ENCODE data around the gene ZNF181. TPM values are rescaled to one million over a fixed set of nuclear protein-coding genes. Genes with fewer than 3 reads are reported as not detected.
A peak's percentile ranks its signal among the peaks of the same experiment; 100 is the strongest.

Gene ZNF181
- total RNA-seq, 1 experiment from 2014 or later, result 9.0 TPM

GRCh38 chr19:34734537-34735103 is 577 bp downstream of the ZNF181 start:
- Mint-ChIP-seq H3K27me3 (ENCODE audit: low read depth) (no peaks in the 10 kb centered on the region), H3K36me3 (peaks cover 4% of the 10 kb centered on the region), H3K4me1 (peaks cover 12% of the 10 kb centered on the region), H3K9me3 (no peaks in the 10 kb centered on the region), H3K27ac (peak overlapping the region; percentile 99), H3K4me3 (peak overlapping the region; percentile 97)
- DNase-seq (ENCODE audit: low spot score), result no peak
- no peak for TF ChIP-seq ZNF671 (CRISPR knock-in tag; IDR thresholded peaks at IDR 0.05)
- TF ChIP-seq, protein P1, sequence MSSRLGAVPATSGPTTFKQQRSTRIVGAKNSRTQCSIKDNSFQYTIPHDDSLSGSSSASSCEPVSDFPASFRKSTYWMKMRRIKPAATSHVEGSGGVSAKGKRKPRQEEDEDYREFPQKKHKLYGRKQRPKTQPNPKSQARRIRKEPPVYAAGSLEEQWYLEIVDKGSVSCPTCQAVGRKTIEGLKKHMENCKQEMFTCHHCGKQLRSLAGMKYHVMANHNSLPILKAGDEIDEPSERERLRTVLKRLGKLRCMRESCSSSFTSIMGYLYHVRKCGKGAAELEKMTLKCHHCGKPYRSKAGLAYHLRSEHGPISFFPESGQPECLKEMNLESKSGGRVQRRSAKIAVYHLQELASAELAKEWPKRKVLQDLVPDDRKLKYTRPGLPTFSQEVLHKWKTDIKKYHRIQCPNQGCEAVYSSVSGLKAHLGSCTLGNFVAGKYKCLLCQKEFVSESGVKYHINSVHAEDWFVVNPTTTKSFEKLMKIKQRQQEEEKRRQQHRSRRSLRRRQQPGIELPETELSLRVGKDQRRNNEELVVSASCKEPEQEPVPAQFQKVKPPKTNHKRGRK (CRISPR knock-in tag; IDR thresholded peaks at IDR 0.05; ENCODE audit: borderline replicate concordance), result no peak
- peak; percentile 92 for TF ChIP-seq CREM (CRISPR knock-in tag; IDR thresholded peaks at IDR 0.05)
- TF ChIP-seq ZNF423 (CRISPR knock-in tag; IDR thresholded peaks at IDR 0.05), result no peak
- peak; percentile 1; the same call in 1 of the 2 replicates for TF ChIP-seq MAX (CRISPR knock-in tag; IDR thresholded peaks at IDR 0.05)
- TF ChIP-seq NFATC4 (CRISPR knock-in tag; IDR thresholded peaks at IDR 0.05), result no peak
- TF ChIP-seq, protein P2, sequence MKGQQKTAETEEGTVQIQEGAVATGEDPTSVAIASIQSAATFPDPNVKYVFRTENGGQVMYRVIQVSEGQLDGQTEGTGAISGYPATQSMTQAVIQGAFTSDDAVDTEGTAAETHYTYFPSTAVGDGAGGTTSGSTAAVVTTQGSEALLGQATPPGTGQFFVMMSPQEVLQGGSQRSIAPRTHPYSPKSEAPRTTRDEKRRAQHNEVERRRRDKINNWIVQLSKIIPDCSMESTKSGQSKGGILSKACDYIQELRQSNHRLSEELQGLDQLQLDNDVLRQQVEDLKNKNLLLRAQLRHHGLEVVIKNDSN (CRISPR knock-in tag; IDR thresholded peaks at IDR 0.05), result peak; percentile 21; the same call in 1 of the 2 replicates
- POLR2A ChIA-PET, result no interaction called here
- ATAC-seq, result no peak
- CTCF ChIA-PET, result no interaction called here

- Mint-ChIP-seq H3K27me3 (ENCODE audit: low read depth) (peaks cover 13% of the 10 kb centered on the region), H3K9me3 (peaks cover 18% of the 10 kb centered on the region), H3K4me1 (peaks cover 11% of the 10 kb centered on the region), H3K27ac (no peak overlapping the region), H3K4me3 (no peak overlapping the region), H3K36me3 (peaks cover 11% of the 10 kb centered on the region)
- no peak for ATAC-seq
- peak; percentile 89 for TF ChIP-seq GABPB1 (CRISPR knock-in tag; IDR thresholded peaks at IDR 0.05)
- TF ChIP-seq ATF6 (CRISPR knock-in tag; IDR thresholded peaks at IDR 0.05), result no peak
- no peak for DNase-seq (ENCODE audit: low spot score)
- CTCF ChIA-PET, result no interaction called here
- POLR2A ChIA-PET, result no interaction called here
Measured at GRCh38 chr19:34744896-34745690, 11.1 kb downstream of the ZNF181 start.

DNA sequence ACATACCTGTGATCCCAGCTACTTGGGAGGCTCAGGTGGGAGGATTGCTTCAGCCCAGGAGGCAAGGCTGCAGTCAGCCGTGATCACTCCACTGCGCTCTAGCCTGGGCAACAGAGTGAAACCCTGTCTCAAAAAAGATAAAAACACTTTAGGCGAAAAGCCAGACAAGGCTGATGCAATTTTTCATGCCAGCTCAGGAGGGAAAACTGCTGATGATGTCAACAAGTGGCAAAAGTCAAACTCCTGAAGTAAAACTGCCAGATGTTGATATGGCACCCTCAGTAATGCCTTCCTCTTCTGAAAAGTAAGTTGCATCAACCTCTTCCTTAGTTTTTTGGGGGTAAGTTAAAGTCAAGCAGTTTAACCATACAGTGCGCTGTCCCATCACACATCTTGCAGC is 23.4 kb downstream of the ZNF181 start:
- no peak overlapping the region for H3K4me3 Mint-ChIP-seq
- H3K36me3 Mint-ChIP-seq, result peaks cover 58% of the 10 kb centered on the region
- CTCF ChIA-PET, result no interaction called here
- H3K4me1 Mint-ChIP-seq, result no peaks in the 10 kb centered on the region
- TF ChIP-seq ZBTB21 (CRISPR knock-in tag; IDR thresholded peaks at IDR 0.05; ENCODE audit: borderline replicate concordance) (no peak), CBFB (CRISPR knock-in tag; IDR thresholded peaks at IDR 0.05; ENCODE audit: low read depth) (no peak), ZNF671 (CRISPR knock-in tag; IDR thresholded peaks at IDR 0.05) (no peak), ETV6 (CRISPR knock-in tag; IDR thresholded peaks at IDR 0.05) (no peak), ZNF396 (CRISPR knock-in tag; IDR thresholded peaks at IDR 0.05; ENCODE audit: borderline replicate concordance) (no peak), FOXJ3 (CRISPR knock-in tag; IDR thresholded peaks at IDR 0.05; ENCODE audit: borderline replicate concordance) (no peak), ZNF121 (CRISPR knock-in tag; IDR thresholded peaks at IDR 0.05) (no peak)
- peaks cover 33% of the 10 kb centered on the region for H3K27me3 Mint-ChIP-seq (ENCODE audit: low read depth)
- POLR2A ChIA-PET, result no interaction called here
- no peak overlapping the region for H3K27ac Mint-ChIP-seq
- DNase-seq (ENCODE audit: low spot score) (no peak), ATAC-seq (no peak)
- H3K9me3 Mint-ChIP-seq, result peaks cover 89% of the 10 kb centered on the region

All from WTC11 (cell line).